Stimulated activated CD4-positive, alpha-beta T cell treated with anti-CD3 and anti-CD28 coated beads, TNF-alpha, amount 100 ng/mL, for 48 hours (primary cell): ENCODE data around the gene TTC28.
A peak's percentile ranks its signal among the peaks of the same experiment; 100 is the strongest.
"Not testable (repeated sequence)": the region's sequence is repeated elsewhere in the genome, so short reads cannot be mapped to it uniquely, and the experiment has no call there.

Source experiments
- DNase-seq, 3 donors: peaks; one replicate each; pipeline ENCODE4 v3.0.0-alpha.2; 2020; ENCODE audit warnings: low read depth in 3 of 3

The TTC28 gene

DNA sequence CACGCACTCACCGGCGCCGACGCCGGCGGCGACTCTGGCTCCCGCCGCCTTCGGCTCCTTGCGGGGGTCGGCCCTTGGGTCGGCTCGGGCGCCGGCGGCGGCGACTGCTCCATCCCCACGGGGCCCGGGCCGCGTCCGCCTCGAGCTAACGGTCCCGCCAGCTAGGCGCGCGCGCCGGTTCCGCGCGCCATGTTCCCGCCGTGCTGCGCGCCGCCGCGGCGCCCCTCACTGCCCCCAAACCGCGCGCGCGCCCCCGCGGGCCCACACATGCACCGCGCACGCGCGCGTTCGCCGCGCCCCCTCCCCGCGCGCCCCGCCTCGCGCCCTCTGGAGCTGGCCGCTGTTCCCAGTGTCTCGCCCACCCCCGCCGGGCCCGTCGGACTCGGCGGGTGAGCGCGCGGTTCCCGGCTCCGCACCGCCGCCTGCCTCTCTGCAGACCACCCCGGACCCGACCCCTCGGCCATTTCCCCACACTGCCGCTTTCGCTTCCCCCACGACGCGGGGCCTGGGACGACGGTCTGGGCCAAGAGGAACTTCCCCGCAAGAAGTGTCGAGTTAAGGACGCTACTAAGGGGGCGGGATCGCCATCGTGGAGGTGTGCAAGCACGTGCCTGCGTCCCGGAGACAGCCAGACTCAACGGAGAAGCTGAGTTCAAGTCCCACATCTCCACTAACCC, at the start of gene TTC28:
TSS of gene TTC28 (minus strand) at position 230 of the 677 bp plus-strand sequence. CDS start at position 113, 117 bp downstream.
- peak in 1 of 3 donors; percentile 9 for DNase-seq

- DNase-seq = no peak
These were observed 49.1 kb upstream of the TTC28 start for GRCh38 chr22:28728621-28729313.

- DNase-seq = no peak
These were observed 48.4 kb upstream of the TTC28 start for GRCh38 chr22:28728002-28728401.

- no peak for DNase-seq
These were observed 38.4 kb upstream of the TTC28 start for GRCh38 chr22:28718044-28718443.

GRCh38 chr22:28716686-28717085, 37.0 kb upstream of the TTC28 start:
- DNase-seq = no peak

DNA sequence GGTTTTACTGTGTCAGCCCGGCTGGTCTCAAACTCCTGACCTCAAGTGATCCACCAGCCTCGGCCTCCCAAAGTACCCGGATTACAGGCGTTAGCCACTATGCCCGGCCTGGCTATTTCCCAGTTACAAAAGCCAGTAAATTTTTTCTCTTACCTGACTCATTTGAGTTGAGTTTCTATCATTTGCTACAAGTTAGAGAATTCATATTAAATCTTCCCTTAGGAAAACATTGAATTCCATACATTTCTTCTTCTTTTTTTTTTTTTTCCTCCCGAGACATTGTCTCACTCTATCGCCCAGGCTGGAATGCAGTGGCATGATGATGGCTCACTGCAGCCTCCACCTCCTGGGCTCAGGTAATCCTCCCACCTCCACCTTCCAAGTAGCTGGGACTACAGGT, 36.0 kb upstream of the TTC28 start:
- DNase-seq = no peak

GRCh38 chr22:28714043-28714628, 34.5 kb upstream of the TTC28 start:
- DNase-seq = no peak

DNA sequence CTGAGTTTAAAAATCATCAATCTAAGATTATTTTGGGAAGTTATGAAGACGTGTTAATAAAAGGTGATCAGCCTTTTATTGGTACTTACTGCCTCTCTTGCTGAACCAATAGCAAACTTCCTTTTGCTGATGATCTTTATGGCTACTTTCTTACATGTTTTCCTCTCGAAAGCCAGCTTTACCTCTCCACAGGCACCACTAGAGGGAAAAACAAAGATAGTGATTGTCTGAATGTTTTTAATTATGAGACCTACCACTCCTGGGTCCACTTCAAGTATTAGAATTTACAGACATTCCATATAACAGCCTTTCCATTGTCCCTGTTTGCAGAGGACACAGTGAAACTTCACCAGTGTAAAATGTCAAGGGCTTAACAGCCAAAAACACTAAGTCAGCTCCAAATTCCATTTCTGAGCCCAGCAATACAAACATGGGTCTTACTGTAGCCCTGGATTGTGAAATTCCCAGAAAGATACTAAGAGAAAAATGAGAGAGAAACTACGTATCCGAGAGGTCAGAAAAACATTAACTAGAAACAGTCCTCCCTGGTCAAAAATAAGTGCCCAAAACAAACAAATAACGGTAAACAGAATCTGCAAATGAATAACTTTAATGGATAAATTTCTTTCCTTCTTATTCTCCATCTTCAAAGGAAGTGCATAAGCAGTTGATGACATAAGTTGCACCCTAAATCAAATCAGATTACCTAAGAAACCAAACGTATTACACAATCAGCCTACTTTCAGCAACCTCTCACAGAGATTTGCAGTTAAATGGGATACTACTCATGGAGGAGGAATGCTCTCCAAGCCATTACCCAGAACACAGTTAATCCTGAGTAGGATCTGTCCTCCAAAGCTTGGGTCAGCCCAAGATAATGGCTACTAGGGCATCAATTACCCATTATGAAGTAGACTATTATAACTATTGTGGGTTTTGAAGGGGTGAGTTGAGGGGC, 32.5 kb upstream of the TTC28 start:
- no peak for DNase-seq

DNA sequence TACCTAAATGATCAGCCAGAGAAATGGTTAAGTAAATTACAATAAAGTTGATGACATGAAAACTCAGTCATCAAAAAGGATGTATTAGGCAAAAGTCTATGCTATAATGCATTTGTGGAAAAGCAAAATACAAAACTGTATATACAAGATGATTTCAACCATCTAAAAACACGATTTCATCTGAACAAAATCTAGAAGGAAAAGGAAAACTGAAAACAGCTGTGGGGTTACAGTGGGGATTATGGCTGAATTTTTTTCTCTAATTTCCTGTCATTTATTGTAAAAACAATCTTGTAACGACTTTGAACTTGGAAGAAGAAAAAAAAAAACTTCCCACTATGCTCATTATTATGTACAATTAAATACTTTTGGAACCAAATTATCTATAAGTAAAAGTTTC, 31.7 kb upstream of the TTC28 start:
- DNase-seq = no peak

DNA sequence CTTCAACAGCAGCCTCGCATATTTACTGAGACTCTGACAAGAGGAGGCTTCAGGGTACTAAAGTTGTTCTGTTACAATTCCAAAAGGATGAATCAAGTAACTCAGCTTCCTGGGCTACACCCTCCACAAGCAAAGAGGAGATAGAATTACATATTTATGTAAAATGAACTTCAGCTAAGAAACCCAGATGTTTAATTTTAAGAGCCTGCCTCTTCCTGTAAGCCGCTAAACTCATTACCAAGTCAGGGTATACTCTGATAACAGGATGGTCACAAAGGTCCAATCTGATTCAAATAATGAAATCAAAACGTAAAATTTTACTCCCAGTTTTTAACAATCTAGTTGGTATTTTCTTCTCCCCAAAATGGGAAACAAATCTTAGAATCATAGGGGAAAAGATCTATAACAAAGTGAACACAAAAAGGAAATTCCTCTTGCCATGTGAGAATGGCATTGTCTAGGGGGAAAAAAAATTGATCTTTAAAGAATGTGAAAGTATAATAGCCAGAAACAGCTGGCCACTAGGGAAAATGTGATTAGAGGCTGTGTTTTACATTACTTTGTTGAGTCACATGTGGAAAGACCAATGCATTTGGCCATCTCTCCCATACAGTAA, 31.0 kb upstream of the TTC28 start:
- no peak for DNase-seq

- DNase-seq = no peak
These were observed 30.5 kb upstream of the TTC28 start for GRCh38 chr22:28710107-28710506.

DNA sequence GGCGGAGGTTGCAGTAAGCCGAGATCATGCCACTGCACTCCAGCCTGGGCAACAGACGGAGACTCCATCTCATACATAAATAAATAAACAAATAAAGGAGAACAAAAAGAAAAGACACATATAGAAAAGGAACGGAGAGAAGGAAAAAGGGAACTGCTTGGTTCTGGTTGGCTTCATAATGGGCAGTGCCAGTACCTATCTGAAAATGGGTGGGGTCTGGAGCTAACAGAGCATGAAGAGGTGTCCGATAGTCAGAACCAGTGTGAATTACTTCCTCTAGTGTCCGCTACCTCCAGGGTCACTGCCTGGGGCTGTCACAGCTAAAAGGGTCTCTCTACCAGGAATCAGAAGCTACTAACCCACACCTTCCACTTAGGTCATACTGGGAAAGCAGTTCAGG, 27.2 kb upstream of the TTC28 start:
- DNase-seq = no peak

DNA sequence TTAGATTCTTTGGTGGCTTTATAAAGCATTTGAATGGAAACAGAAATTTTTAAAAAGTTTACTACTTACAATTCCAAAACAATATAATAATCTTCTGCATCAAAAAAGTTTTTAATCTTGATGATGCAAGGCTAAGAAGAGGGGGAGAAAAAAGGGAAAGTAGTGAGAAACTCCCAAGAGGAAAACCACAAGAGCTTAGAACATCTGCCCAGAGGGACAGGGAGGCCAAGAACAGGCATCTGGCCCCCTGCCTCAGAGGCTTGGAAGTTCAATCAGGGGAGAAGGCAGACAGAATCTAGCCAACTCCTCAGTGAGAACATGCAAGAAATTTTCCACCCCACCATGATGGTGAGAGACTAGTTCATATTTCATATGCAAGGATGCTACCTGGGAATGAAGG, 23.8 kb upstream of the TTC28 start:
- DNase-seq = no peak

GRCh38 chr22:28702891-28703290, 23.3 kb upstream of the TTC28 start:
- DNase-seq = no peak

DNA sequence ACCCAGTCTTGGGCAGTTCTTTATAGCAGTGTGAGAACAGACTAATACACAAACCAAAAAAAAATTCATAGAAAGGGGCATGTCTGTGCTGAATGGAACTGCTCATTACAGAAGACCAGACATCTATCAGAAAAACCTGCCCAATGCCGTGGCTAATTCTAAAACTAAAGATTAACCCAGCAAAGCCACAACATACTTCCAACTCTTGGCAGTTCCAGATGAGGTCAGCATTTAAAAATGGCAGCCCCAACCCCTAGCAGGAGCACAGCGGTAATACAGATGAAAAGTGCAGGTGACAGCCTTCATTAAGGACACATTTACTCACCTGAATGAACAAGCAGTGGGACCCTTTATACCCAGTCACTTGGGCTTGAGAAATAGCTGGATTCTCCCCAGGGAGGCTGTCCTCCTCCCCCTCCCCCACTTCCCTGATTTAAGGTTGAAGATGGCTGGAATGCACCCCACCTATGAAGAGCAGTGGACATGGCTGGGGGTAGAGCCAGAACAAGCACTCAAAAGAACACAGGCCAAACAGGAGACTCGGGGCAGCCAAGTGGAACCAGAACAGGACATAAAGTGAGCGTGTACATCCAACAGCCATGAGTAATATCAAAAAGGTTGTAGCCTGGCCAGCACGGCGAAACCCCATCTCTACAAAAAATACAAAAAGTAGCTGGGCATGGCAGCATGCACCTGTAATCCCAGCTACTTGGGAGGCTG, 13.6 kb upstream of the TTC28 start:
- not testable (repeated sequence) for DNase-seq

DNA sequence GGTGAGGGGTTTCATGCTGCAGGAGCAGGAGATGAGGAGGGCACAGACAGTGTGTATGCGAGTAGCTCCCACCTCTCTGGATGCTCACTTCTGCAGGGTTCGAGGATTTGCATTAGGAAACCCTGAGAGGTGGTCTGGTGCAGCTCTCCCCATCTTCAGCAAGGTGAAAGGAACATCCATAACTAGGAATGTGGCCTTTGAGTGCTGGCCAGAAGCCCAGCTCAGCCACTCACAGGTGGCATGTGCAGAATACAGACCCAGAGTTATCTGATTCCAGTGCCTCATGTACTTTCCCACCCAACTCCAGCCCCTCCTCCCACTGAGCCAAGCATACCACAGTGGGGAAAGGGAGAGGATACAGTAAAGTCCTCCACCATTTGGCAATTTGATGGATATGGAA, 10.2 kb upstream of the TTC28 start:
- DNase-seq = not testable (repeated sequence)

GRCh38 chr22:28682966-28683365, 3.3 kb upstream of the TTC28 start:
- DNase-seq = not testable (repeated sequence)

- DNase-seq = not testable (repeated sequence)
These were observed 1.3 kb upstream of the TTC28 start for GRCh38 chr22:28680813-28681490.

DNA sequence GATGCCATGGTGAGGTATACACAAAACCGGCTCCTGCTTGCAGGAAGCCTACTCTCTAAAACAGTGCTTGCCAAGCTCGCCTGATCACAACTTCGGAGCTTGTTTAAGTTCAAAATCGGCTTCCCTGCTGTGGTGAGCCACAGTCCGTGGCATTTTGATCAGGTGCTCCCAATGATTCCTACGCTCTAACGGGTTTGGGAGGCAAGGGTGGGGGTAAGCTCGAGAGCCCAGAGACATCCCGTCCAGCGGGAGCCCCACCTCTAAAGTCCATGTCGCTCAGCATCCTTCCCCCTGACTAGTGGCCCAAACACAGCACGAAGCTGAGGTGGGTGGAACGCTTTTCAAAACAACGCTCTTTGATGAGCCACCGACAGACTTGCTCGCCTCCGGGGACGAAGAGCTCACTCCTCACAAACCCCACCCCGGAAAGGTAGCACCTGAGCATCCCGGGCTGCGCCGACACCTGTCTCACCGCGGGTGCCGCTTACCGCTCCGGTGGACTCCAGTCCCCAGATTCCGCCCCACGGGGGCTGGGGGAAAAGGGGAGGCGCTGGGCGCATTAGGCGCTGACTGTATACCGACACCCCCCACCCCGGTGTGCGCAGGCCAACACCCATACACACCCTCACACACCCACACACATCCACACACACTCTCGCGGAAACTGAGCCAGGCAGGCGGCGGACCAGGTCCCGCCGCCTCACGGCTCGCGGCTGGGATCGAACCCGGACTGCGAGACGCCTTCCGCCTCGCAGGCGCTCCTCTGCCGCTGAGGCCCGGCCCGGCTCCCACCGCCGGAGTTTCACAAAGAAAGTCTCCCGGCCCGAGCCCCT, 646 bp downstream of the TTC28 start:
- not testable (repeated sequence) for DNase-seq
